Loucy (cell line): ENCODE measurements around the gene MRPL47.

Source experiments
- CTCF ChIP-seq: fragments of 200-600 bp; sonication (generic); conservative IDR thresholded peaks from 2 replicates; pipeline ENCODE4 v1.5.1; 2014; ENCODE audit warnings: mild to moderate bottlenecking, antibody characterized with exemption, low read length
- EZH2phosphoT487 ChIP-seq: fragments of 200-600 bp; IDR thresholded peaks from 2 replicates; pipeline ENCODE4 v1.6.1; 2018; ENCODE audit warnings: antibody characterized with exemption, mild to moderate bottlenecking, moderate library complexity, borderline replicate concordance

GRCh38 chr3:179591313-179591712 is 13.1 kb downstream of the MRPL47 start:
- TF ChIP-seq CTCF (no peak), EZH2phosphoT487 (no peak)
